ENCODE measurements around the gene CEBPG.

- TF ChIP-seq CTCF (IDR thresholded peaks at IDR 0.05) (no peak), POLR2A (IDR thresholded peaks at IDR 0.05) (no peak)
Measured at GRCh38 chr19:33421368-33421767, 47.9 kb downstream of the CEBPG start.
